HG03025 (cell line): ENCODE results near the gene PCTP.

ENCODE experiments used
- ATAC-seq: cut with Tn5 transposase; IDR thresholded peaks from one replicate; pipeline ENCODE4 v1.9.1; 2021; ENCODE audit warnings: mild to moderate bottlenecking, moderate library complexity; ENCODE audit not compliant: unreplicated experiment, low FRiP score

The PCTP gene

GRCh38 chr17:55750750-55751657 is at the start of gene PCTP:
TSS of gene PCTP (plus strand) at chr17:55751051. CDS start at chr17:55751104, 53 bp downstream.
- ATAC-seq, result peak; percentile 99

GRCh38 chr17:55702150-55702549 is 48.7 kb upstream of the PCTP start:
- no peak for ATAC-seq

GRCh38 chr17:55704401-55704800 is 46.5 kb upstream of the PCTP start:
- no peak for ATAC-seq

- no peak for ATAC-seq
These were observed 45.0 kb upstream of the PCTP start for GRCh38 chr17:55705847-55706246.

- no peak for ATAC-seq
These were observed 43.8 kb upstream of the PCTP start for GRCh38 chr17:55706808-55707773.

GRCh38 chr17:55708175-55708974 is 42.5 kb upstream of the PCTP start:
- ATAC-seq, result no peak

- ATAC-seq, result no peak
These were observed 41.4 kb upstream of the PCTP start for GRCh38 chr17:55709440-55709839.

GRCh38 chr17:55709984-55710383 is 40.9 kb upstream of the PCTP start:
- ATAC-seq, result no peak

GRCh38 chr17:55710410-55710809 is 40.4 kb upstream of the PCTP start:
- no peak for ATAC-seq

GRCh38 chr17:55710829-55711496 is 39.9 kb upstream of the PCTP start:
- no peak for ATAC-seq

GRCh38 chr17:55717432-55717831 is 33.4 kb upstream of the PCTP start:
- no peak for ATAC-seq

GRCh38 chr17:55717898-55718735 is 32.7 kb upstream of the PCTP start:
- no peak for ATAC-seq

- ATAC-seq, result no peak
These were observed 29.7 kb upstream of the PCTP start for GRCh38 chr17:55720919-55721836.

- ATAC-seq, result no peak
These were observed 28.7 kb upstream of the PCTP start for GRCh38 chr17:55722016-55722736.

GRCh38 chr17:55722742-55723487 is 27.9 kb upstream of the PCTP start, which contains the start of gene TMEM100:
TSS of gene TMEM100 (minus strand) at chr17:55722864. CDS start at chr17:55721070, 1,794 bp downstream.
- no peak for ATAC-seq

- no peak for ATAC-seq
These were observed 27.4 kb upstream of the PCTP start for GRCh38 chr17:55723488-55723848.
